ENCODE data around the gene MED26.

GRCh38 chr19:16645140-16645539 lies 17.1 kb upstream of the MED26 start:
- TF ChIP-seq NFYB (IDR thresholded peaks at IDR 0.05; ENCODE audit: insufficient read depth, low read depth, low read length): no peak
- no peak for TF ChIP-seq SMC3 (IDR thresholded peaks at IDR 0.05; ENCODE audit: borderline replicate concordance, low read length)
- TF ChIP-seq SPI1 (IDR thresholded peaks at IDR 0.05; ENCODE audit: borderline replicate concordance, insufficient read depth, low read depth, low read length): no peak
- TF ChIP-seq TAF1 (IDR thresholded peaks at IDR 0.05; ENCODE audit: borderline replicate concordance, low read depth, low read length): no peak
- TF ChIP-seq ATF3 (IDR thresholded peaks at IDR 0.05; ENCODE audit: borderline replicate concordance, extremely low read depth, low read depth, low read length): no peak
- TF ChIP-seq, protein P1, sequence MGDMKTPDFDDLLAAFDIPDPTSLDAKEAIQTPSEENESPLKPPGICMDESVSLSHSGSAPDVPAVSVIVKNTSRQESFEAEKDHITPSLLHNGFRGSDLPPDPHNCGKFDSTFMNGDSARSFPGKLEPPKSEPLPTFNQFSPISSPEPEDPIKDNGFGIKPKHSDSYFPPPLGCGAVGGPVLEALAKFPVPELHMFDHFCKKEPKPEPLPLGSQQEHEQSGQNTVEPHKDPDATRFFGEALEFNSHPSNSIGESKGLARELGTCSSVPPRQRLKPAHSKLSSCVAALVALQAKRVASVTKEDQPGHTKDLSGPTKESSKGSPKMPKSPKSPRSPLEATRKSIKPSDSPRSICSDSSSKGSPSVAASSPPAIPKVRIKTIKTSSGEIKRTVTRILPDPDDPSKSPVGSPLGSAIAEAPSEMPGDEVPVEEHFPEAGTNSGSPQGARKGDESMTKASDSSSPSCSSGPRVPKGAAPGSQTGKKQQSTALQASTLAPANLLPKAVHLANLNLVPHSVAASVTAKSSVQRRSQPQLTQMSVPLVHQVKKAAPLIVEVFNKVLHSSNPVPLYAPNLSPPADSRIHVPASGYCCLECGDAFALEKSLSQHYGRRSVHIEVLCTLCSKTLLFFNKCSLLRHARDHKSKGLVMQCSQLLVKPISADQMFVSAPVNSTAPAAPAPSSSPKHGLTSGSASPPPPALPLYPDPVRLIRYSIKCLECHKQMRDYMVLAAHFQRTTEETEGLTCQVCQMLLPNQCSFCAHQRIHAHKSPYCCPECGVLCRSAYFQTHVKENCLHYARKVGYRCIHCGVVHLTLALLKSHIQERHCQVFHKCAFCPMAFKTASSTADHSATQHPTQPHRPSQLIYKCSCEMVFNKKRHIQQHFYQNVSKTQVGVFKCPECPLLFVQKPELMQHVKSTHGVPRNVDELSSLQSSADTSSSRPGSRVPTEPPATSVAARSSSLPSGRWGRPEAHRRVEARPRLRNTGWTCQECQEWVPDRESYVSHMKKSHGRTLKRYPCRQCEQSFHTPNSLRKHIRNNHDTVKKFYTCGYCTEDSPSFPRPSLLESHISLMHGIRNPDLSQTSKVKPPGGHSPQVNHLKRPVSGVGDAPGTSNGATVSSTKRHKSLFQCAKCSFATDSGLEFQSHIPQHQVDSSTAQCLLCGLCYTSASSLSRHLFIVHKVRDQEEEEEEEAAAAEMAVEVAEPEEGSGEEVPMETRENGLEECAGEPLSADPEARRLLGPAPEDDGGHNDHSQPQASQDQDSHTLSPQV (IDR thresholded peaks at IDR 0.05): no peak
- TF ChIP-seq, protein P2, sequence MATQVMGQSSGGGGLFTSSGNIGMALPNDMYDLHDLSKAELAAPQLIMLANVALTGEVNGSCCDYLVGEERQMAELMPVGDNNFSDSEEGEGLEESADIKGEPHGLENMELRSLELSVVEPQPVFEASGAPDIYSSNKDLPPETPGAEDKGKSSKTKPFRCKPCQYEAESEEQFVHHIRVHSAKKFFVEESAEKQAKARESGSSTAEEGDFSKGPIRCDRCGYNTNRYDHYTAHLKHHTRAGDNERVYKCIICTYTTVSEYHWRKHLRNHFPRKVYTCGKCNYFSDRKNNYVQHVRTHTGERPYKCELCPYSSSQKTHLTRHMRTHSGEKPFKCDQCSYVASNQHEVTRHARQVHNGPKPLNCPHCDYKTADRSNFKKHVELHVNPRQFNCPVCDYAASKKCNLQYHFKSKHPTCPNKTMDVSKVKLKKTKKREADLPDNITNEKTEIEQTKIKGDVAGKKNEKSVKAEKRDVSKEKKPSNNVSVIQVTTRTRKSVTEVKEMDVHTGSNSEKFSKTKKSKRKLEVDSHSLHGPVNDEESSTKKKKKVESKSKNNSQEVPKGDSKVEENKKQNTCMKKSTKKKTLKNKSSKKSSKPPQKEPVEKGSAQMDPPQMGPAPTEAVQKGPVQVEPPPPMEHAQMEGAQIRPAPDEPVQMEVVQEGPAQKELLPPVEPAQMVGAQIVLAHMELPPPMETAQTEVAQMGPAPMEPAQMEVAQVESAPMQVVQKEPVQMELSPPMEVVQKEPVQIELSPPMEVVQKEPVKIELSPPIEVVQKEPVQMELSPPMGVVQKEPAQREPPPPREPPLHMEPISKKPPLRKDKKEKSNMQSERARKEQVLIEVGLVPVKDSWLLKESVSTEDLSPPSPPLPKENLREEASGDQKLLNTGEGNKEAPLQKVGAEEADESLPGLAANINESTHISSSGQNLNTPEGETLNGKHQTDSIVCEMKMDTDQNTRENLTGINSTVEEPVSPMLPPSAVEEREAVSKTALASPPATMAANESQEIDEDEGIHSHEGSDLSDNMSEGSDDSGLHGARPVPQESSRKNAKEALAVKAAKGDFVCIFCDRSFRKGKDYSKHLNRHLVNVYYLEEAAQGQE (IDR thresholded peaks at IDR 0.05; ENCODE audit: low read depth, low read length): no peak
- TF ChIP-seq, protein P3, sequence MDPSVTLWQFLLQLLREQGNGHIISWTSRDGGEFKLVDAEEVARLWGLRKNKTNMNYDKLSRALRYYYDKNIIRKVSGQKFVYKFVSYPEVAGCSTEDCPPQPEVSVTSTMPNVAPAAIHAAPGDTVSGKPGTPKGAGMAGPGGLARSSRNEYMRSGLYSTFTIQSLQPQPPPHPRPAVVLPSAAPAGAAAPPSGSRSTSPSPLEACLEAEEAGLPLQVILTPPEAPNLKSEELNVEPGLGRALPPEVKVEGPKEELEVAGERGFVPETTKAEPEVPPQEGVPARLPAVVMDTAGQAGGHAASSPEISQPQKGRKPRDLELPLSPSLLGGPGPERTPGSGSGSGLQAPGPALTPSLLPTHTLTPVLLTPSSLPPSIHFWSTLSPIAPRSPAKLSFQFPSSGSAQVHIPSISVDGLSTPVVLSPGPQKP (IDR thresholded peaks at IDR 0.05; ENCODE audit: low read depth, low read length): no peak
- TF ChIP-seq, protein P4, sequence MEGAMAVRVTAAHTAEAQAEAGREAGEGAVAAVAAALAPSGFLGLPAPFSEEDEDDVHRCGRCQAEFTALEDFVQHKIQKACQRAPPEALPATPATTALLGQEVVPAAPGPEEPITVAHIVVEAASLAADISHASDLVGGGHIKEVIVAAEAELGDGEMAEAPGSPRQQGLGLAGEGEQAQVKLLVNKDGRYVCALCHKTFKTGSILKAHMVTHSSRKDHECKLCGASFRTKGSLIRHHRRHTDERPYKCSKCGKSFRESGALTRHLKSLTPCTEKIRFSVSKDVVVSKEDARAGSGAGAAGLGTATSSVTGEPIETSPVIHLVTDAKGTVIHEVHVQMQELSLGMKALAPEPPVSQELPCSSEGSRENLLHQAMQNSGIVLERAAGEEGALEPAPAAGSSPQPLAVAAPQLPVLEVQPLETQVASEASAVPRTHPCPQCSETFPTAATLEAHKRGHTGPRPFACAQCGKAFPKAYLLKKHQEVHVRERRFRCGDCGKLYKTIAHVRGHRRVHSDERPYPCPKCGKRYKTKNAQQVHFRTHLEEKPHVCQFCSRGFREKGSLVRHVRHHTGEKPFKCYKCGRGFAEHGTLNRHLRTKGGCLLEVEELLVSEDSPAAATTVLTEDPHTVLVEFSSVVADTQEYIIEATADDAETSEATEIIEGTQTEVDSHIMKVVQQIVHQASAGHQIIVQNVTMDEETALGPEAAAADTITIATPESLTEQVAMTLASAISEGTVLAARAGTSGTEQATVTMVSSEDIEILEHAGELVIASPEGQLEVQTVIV (IDR thresholded peaks at IDR 0.05; ENCODE audit: borderline replicate concordance, partially characterized antibody): no peak
- TF ChIP-seq BHLHE40 (IDR thresholded peaks at IDR 0.05; ENCODE audit: borderline replicate concordance in 1 of 2, low read depth in 2 of 2, low read length in 1 of 2): no peak
- no peak for TF ChIP-seq CTCF (IDR thresholded peaks at IDR 0.05 in 2 of 3, conservative IDR thresholded peaks at IDR 0.05 in 1 of 3; ENCODE audit: control insufficient read depth in 2 of 3, extremely low read depth in 1 of 3, insufficient read depth in 1 of 3, low read depth in 3 of 3, low read length in 3 of 3)
- no peak for TF ChIP-seq POLR2AphosphoS5 (IDR thresholded peaks at IDR 0.05; ENCODE audit: low read length)

Measured in GM12878 (cell line).